ENCODE data around the gene TRIM54. TPM values are rescaled to one million over a fixed set of nuclear protein-coding genes. Genes with fewer than 3 reads are reported as not detected.

TRIM54 gene
- total and polyA plus RNA-seq, 5 experiments from 2014 or later: 0.19 TPM; not detected in 4

GRCh38 chr2:27354597-27354927 lies 72.3 kb downstream of the TRIM54 start:
- peak overlapping the region in 3 of 10 donors; percentile 27 to 60 (median 55) for H3K27ac Mint-ChIP-seq
- H3K9me3 Mint-ChIP-seq: no peaks in the 10 kb centered on the region
- H3K27me3 Mint-ChIP-seq: no peaks in the 10 kb centered on the region

GRCh38 chr2:27356056-27356381 lies 73.8 kb downstream of the TRIM54 start:
- H3K27ac Mint-ChIP-seq: peak overlapping the region; percentile 97 to 100 (median 99)
- peak overlapping the region; percentile 96 to 100 (median 98) for H3K4me3 Mint-ChIP-seq
- no peaks in the 10 kb centered on the region for H3K9me3 Mint-ChIP-seq
- DNase-seq (peak in 2 of 10 donors; percentile 26 to 43), ATAC-seq (peak; percentile 21 to 23)
- POLR2A ChIA-PET: interaction anchor here (0.5 to 2.4 kb wide), 9 partner anchors 14 to 1052 kb away, joined by 3 to 55 read pairs (median 5); partner anchors contain the start of genes EIF2B4, MPV17, NRBP1 and PPM1G
- H3K4me1 Mint-ChIP-seq: peaks cover 21 to 68% (median 56%) of the 10 kb centered on the region in 4 donors
- H3K36me3 Mint-ChIP-seq: peaks cover 0 to 2% (median 2%) of the 10 kb centered on the region in 3 donors
- H3K27me3 Mint-ChIP-seq: no peaks in the 10 kb centered on the region

More at GRCh38 chr2:27354597-27354927, 72.3 kb downstream of the TRIM54 start:
- peak overlapping the region in 9 of 10 donors; percentile 28 to 99 (median 64) for H3K4me3 Mint-ChIP-seq
- H3K4me1 Mint-ChIP-seq: peaks cover 21 to 78% (median 65%) of the 10 kb centered on the region in 4 donors
- POLR2A ChIA-PET: interaction anchor here (0.6 to 1.8 kb wide), 3 partner anchors 15 to 228 kb away, joined by 5 to 6 read pairs (median 6); no protein-coding TSS in a partner anchor
- DNase-seq: no peak
- peaks cover 0 to 7% (median 2%) of the 10 kb centered on the region in 3 donors for H3K36me3 Mint-ChIP-seq
- no peak for ATAC-seq

GRCh38 chr2:27356382-27357181 lies 74.4 kb downstream of the TRIM54 start, which contains the start of gene GTF3C2:
Gene GTF3C2, minus strand, starts transcription at chr2:27356764. Its CDS starts 13,210 bp downstream, at chr2:27343554.
- POLR2A ChIA-PET: interaction anchor here (0.5 to 2.4 kb wide), 10 partner anchors 9 to 305 kb away, joined by 3 to 55 read pairs (median 4); partner anchors contain the start of genes AGBL5, EIF2B4, MPV17 and NRBP1
- Mint-ChIP-seq H3K4me1 (peaks cover 19 to 63% (median 52%) of the 10 kb centered on the region in 4 donors), H3K9me3 (no peaks in the 10 kb centered on the region), H3K36me3 (peaks cover 0 to 2% (median 2%) of the 10 kb centered on the region in 3 donors), H3K4me3 (peak within 1 kb of the TSS; percentile 96 to 100 (median 98)), H3K27ac (peak within 1 kb of the TSS; percentile 97 to 100 (median 99)), H3K27me3 (no peaks in the 10 kb centered on the region)
- DNase-seq (peak; percentile 76 to 98 (median 90)), ATAC-seq (peak; percentile 82)

Other genes with a start within 250 kb of the TRIM54 start
- gene TMEM214, start 249.5 kb upstream of the TRIM54 start, total RNA-seq: 10 to 100 TPM; 60.0 to 60.9 TPM
- 10 to 100 TPM; 19.4 to 25.8 (median 20.8) TPM for gene TMEM214, start 249.5 kb upstream of the TRIM54 start, polyA plus RNA-seq
- 10 to 100 TPM; 13.2 to 15.8 TPM for gene AGBL5, start 230.8 kb upstream of the TRIM54 start, total RNA-seq
- gene AGBL5, start 230.8 kb upstream of the TRIM54 start, polyA plus RNA-seq: 1 to 10 TPM; 7.9 to 9.3 (median 8.2) TPM
- gene OST4, start 210.8 kb upstream of the TRIM54 start, total RNA-seq: 100 to 1,000 TPM; 246 to 268 TPM
- gene OST4, start 210.8 kb upstream of the TRIM54 start, polyA plus RNA-seq: 100 to 1,000 TPM; 827 to 916 (median 901) TPM
- gene EMILIN1, start 203.8 kb upstream of the TRIM54 start, total RNA-seq: under 1 TPM; 0.41 to 0.86 TPM
- 1 to 10 TPM in 1 of 3 donors, under 1 TPM in 2; 0.90 to 1.1 (median 0.98) TPM for gene EMILIN1, start 203.8 kb upstream of the TRIM54 start, polyA plus RNA-seq
- 1 to 10 TPM; 6.3 to 7.2 TPM for gene KHK, start 195.7 kb upstream of the TRIM54 start, total RNA-seq
- gene KHK, start 195.7 kb upstream of the TRIM54 start, polyA plus RNA-seq: 1 to 10 TPM; 6.0 to 8.9 (median 6.1) TPM
- gene CGREF1, start 163.3 kb upstream of the TRIM54 start, total RNA-seq: under 1 TPM; 0.22 to 0.68 TPM
- gene CGREF1, start 163.3 kb upstream of the TRIM54 start, polyA plus RNA-seq: under 1 TPM; 0.38 to 0.69 (median 0.40) TPM
- 1 to 10 TPM; 2.1 to 2.7 TPM for gene ABHD1, start 158.6 kb upstream of the TRIM54 start, total RNA-seq
- 1 to 10 TPM; 1.3 to 1.7 (median 1.4) TPM for gene ABHD1, start 158.6 kb upstream of the TRIM54 start, polyA plus RNA-seq
- 10 to 100 TPM; 35.9 to 43.3 TPM for gene PREB, start 147.8 kb upstream of the TRIM54 start, total RNA-seq
- gene PREB, start 147.8 kb upstream of the TRIM54 start, polyA plus RNA-seq: 10 to 100 TPM; 40.6 to 58.4 (median 51.1) TPM
- not detected for gene PRR30, start 143.0 kb upstream of the TRIM54 start, total RNA-seq
- gene PRR30, start 143.0 kb upstream of the TRIM54 start, polyA plus RNA-seq: not detected
- not detected for gene TCF23, start 133.4 kb upstream of the TRIM54 start, total RNA-seq
- gene TCF23, start 133.4 kb upstream of the TRIM54 start, polyA plus RNA-seq: not detected
- 100 to 1,000 TPM; 105 TPM for gene ATRAID, start 70.4 kb upstream of the TRIM54 start, total RNA-seq
- 100 to 1,000 TPM; 299 to 388 (median 360) TPM for gene ATRAID, start 70.4 kb upstream of the TRIM54 start, polyA plus RNA-seq
- gene SLC5A6, start 70.2 kb upstream of the TRIM54 start, total RNA-seq: 10 to 100 TPM; 39.1 to 39.5 TPM
- 10 to 100 TPM; 14.3 to 17.8 (median 17.2) TPM for gene SLC5A6, start 70.2 kb upstream of the TRIM54 start, polyA plus RNA-seq
- gene CAD, start 65.1 kb upstream of the TRIM54 start, total RNA-seq: 10 to 100 TPM; 52.8 to 59.7 TPM
- gene CAD, start 65.1 kb upstream of the TRIM54 start, polyA plus RNA-seq: 10 to 100 TPM; 18.0 to 31.9 (median 27.7) TPM
- gene SLC30A3, start 19.4 kb upstream of the TRIM54 start, total RNA-seq: not detected
- gene SLC30A3, start 19.4 kb upstream of the TRIM54 start, polyA plus RNA-seq: under 1 TPM in 1 of 3 donors, not detected in 2; 0.13 TPM
- not detected for gene DNAJC5G, start 7.0 kb upstream of the TRIM54 start, total RNA-seq
- not detected for gene DNAJC5G, start 7.0 kb upstream of the TRIM54 start, polyA plus RNA-seq
- gene UCN, start 26.0 kb downstream of the TRIM54 start, total RNA-seq: 1 to 10 TPM; 5.9 to 6.9 TPM
- gene UCN, start 26.0 kb downstream of the TRIM54 start, polyA plus RNA-seq: 1 to 10 TPM in 2 of 3 donors, under 1 TPM in 1; 0.54 to 1.3 (median 1.2) TPM
- 100 to 1,000 TPM; 109 to 111 TPM for gene MPV17, start 40.7 kb downstream of the TRIM54 start, total RNA-seq
- 100 to 1,000 TPM; 110 to 135 (median 124) TPM for gene MPV17, start 40.7 kb downstream of the TRIM54 start, polyA plus RNA-seq
- gene GTF3C2, start 74.3 kb downstream of the TRIM54 start, total RNA-seq: 100 to 1,000 TPM in 1 of 2 experiments, 10 to 100 TPM in 1; 96.5 to 105 TPM
- gene GTF3C2, start 74.3 kb downstream of the TRIM54 start, polyA plus RNA-seq: 10 to 100 TPM; 26.2 to 46.1 (median 31.3) TPM
- 10 to 100 TPM; 54.9 to 55.5 TPM for gene EIF2B4, start 87.9 kb downstream of the TRIM54 start, total RNA-seq
- 10 to 100 TPM; 26.4 to 41.2 (median 30.0) TPM for gene EIF2B4, start 87.9 kb downstream of the TRIM54 start, polyA plus RNA-seq
- gene SNX17, start 88.2 kb downstream of the TRIM54 start, total RNA-seq: 100 to 1,000 TPM; 121 to 122 TPM
- 100 to 1,000 TPM; 200 to 217 (median 215) TPM for gene SNX17, start 88.2 kb downstream of the TRIM54 start, polyA plus RNA-seq
- 10 to 100 TPM; 18.6 to 18.8 TPM for gene ZNF513, start 98.3 kb downstream of the TRIM54 start, total RNA-seq
- 1 to 10 TPM; 2.0 to 6.0 (median 2.5) TPM for gene ZNF513, start 98.3 kb downstream of the TRIM54 start, polyA plus RNA-seq
- gene PPM1G, start 127.2 kb downstream of the TRIM54 start, total RNA-seq: 10 to 100 TPM; 46.3 to 48.4 TPM
- gene PPM1G, start 127.2 kb downstream of the TRIM54 start, polyA plus RNA-seq: 10 to 100 TPM; 57.1 to 85.2 (median 66.1) TPM
- 100 to 1,000 TPM; 118 TPM for gene NRBP1, start 146.2 kb downstream of the TRIM54 start, total RNA-seq
- gene NRBP1, start 146.2 kb downstream of the TRIM54 start, polyA plus RNA-seq: 100 to 1,000 TPM in 1 of 3 donors, 10 to 100 TPM in 2; 73.4 to 107 (median 78.8) TPM
- 10 to 100 TPM; 20.9 to 23.7 TPM for gene KRTCAP3, start 160.0 kb downstream of the TRIM54 start, total RNA-seq
- gene KRTCAP3, start 160.0 kb downstream of the TRIM54 start, polyA plus RNA-seq: 1 to 10 TPM; 3.1 to 3.9 (median 3.6) TPM
- 10 to 100 TPM; 32.2 to 40.6 TPM for gene IFT172, start 207.3 kb downstream of the TRIM54 start, total RNA-seq
- gene IFT172, start 207.3 kb downstream of the TRIM54 start, polyA plus RNA-seq: 1 to 10 TPM; 1.1 to 4.9 (median 3.4) TPM
- gene FNDC4, start 212.8 kb downstream of the TRIM54 start, total RNA-seq: not detected
- gene FNDC4, start 212.8 kb downstream of the TRIM54 start, polyA plus RNA-seq: under 1 TPM in 2 of 3 donors, not detected in 1; 0.09 to 0.15 TPM
- gene GCKR, start 214.4 kb downstream of the TRIM54 start, total RNA-seq: not detected
- gene GCKR, start 214.4 kb downstream of the TRIM54 start, polyA plus RNA-seq: not detected